GM04503 (cell line): ENCODE results near the gene PTAFR.

Experiments used
- DNase-seq: peaks from one replicate; pipeline ENCODE4 v3.0.0-alpha.2; 2012; ENCODE audit warnings: low read depth

The PTAFR gene

DNA sequence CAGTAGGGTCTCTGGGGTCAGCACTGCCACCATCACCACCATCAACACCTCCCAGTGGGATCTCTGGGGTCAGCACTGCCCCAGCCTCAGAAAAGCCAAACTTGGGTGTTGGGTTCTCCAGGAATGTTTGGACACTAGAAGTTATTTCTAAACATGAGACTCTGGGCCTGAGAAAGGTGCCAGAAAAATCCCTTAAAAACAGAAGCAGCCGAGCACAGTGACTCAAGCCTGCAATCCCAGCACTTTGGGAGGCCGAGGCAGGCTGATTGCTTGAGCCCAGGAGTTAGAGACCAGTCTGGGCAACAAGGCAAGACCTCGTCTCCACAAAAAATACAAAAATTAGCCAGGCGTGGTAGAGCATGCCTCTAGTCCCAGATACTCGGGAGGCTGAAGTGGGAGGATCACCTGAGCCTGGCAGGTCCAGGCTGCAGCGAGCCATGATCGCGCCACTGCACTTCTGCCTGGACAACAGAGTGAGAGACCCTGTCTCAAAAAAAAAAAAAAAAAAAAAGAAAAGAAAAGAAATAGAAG lies 470 bp downstream of the PTAFR start:
- DNase-seq = no peak

DNA sequence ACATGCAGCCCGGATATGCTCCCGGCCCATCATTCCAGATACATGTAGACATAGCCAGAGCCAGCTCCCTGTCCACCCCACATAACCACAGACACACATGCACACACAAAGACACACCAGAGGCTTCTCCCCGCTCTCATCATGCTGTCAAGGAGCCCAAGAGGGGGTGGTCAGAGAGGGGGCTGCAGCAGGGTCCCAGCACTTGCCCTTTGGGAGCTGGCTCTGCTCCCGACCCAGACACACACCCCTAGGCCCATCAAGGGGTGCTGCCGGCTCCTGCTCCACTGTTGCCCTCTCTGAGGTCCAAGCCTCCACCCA lies 2.6 kb downstream of the PTAFR start:
- DNase-seq = no peak

DNA sequence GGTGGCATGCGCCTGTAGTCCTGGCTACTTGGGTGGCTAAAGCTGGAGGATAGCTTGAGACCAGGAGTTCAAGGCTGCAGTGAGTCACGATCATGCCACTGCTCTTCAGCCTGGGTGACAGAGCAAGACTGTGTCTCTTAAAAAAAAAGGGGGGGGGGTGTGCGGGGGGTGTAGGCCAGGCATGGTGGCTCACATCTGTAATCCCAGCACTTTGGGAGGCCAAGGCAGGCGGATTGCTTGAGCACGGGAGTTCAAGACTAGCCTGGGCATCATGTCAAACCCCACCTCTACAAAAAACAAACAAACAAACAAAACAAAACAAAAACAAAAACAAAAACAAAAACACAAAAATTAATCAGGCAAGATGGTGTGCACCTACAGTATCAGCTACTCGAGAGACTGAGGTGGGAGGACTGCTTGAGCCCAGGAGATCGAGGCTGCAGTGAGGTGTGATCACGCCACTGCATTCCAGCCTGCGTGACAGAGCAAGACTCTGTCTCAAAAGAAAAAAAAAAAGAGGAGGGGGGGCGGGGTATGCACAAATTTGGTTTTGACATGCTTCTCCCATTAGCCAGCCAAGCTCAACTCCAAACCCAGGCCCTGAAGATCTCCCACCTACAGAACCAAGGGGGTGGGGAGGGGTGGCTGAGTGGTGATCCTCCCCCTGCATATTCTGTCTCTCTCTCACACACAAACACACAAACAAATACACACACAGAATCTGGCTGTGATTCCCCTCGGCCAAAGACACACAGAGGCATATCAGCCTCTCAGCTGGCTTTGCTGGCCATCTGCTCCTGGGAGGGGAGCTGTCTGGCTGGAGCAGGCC lies 3.1 kb downstream of the PTAFR start:
- DNase-seq = peak; percentile 23

DNA sequence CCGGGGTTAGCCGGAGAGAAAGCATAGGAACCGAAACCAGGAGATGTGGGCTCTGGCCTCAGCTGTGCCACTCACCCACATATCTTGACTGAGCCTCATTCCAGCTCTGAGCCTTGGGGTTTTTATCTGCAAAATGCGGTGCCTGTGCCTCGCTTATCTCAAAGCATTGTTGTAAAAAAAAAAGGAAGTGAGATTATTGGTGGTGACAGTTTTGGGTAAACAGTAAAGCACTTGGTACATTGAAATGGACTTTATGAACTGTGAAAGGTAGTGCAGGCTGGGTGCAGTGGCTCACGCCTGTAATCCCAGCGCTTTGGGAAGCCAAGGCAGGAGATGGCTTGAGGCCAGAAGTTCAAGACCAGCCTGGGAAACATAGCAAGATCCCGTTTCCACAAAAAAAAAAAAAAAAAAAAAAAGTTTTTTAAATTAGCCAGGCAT lies 3.8 kb downstream of the PTAFR start:
- DNase-seq = no peak

DNA sequence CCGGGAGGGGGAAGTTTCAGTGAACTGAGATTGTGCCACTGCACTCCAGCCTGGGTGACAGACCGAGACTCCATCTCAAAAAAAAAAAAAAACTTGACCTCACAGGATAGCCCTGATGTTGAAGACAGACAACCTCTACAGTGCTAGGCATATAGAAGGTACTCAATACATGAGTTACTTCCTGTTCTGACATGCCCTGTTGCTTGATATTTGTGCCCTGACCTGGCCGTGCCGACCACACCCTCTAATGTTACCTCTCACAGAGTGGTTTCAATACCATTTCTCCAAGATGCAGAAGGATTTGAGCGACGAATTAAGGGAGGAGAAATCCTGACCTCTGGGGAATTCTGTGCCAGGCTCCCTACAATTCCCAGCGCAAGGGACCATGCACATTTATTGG lies 5.2 kb downstream of the PTAFR start:
- no peak for DNase-seq

DNA sequence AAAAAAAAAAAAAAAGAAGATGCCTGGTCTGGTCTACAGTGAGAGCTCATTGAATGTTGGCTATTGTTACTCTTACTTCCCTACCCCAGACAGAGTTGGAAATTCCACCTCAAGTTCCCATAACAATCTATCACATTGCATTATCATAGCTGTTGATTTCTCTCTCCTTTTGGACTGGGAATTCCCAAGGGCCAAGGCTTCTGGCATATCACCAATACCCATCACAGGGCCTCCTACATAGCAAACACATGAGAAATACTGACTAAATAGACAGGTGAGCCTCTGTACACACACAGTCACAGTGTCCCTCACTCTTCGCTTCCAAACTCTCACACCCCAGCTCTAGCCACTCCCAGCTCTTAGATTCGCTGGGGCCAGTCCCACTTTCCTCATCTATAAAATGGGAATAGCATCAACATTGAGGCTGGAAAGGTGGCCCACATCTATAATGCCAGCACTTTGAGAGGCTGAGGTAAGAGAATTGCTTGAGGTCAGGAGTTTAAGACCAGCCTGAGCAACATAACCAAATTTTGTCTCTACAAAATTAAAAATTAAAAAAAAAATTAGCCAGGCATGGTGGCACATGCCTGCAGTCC lies 6.4 kb downstream of the PTAFR start:
- no peak for DNase-seq

DNA sequence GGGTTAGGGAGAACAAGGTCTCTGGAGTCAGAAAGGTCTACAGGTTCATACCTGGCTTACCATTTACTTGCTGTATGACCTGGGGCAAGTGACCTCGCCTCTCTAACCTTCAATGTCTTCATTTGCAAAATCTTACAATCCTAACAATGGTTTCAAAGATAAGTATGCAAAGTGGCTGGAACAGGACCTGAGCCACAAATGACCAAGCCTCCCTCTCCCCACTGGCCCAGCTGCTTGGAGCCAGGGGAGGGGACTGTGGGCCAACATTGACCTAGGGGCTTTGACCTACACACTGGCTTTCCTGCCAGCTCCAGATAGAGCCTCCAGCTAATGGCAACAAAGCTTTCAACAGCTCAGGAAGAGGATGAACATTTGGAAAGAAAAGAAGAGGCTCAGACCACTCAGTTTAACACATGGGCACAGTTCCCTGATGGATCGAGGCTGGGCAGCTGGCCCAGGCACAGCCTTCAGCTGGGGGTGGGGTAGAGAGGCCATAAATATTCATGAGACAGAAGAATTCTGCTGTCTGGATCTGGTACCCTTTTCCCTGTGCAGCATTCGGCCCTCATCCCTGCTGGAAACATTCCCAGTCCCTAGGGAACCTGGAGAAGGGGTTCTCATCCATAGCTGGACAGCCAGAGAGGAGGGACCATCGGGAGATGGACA lies 12.9 kb downstream of the PTAFR start:
- DNase-seq = no peak

DNA sequence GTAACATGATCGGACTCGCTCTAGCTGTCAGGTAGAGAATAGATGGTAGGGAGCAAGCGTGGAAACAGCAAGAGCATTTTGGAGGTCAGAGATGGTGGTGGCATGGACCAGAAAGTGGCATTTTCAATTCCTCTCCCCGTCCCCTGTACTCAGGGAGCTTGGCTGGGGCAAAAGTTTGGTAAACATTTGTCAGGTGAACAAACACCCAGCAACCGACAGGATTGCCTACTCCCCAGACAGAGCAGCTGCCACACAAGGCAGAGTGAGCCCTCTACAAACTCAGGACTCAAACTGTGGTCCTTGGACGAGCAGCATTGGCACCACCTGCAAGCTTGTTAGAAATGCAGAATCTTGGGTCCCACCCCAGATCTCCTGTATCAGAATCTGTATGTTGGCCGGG lies 14.3 kb downstream of the PTAFR start:
- DNase-seq = no peak

DNA sequence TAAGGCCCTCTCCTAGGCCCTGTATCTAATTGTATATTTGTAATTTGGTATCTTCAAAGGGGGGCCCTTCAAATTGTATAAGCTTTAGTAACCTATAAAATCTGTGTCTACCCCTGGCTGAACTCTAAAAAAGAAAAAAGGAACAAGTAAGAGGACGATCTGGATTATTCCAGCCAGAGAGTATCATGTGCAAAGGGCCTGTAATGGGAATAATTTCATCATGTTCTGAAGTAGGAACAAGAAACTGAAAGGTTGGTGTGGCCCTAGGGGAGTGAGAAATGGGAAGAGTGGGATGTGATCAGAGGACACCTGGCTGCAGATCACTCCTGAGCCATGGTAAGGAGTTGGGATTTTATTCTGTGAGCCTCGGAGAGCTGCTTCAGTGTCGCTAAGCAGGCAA lies 14.7 kb downstream of the PTAFR start:
- DNase-seq = no peak

DNA sequence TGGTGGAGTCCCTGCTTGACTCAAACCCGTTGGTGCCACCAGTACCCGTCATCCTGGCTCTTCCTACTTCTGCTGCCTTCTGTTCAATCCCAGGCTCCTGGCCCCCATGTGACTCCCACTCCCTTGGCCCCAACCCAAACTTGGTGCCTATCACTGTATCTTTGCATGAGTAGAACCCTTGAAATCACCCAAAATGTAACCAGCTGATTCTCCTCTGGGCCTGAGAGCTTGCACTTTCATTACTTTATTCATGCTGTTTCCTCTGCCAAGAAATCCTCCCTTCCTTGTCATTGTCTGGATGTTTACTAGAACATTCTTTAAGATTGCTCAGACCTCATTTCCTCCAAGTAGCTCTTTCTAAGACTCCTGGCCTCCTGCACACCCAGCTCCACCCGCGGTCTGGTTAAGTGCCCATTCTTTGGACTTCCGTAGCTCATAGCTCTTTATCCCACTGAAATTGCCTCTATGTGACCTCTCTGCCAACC lies 15.7 kb downstream of the PTAFR start:
- DNase-seq = peak; percentile 71

DNA sequence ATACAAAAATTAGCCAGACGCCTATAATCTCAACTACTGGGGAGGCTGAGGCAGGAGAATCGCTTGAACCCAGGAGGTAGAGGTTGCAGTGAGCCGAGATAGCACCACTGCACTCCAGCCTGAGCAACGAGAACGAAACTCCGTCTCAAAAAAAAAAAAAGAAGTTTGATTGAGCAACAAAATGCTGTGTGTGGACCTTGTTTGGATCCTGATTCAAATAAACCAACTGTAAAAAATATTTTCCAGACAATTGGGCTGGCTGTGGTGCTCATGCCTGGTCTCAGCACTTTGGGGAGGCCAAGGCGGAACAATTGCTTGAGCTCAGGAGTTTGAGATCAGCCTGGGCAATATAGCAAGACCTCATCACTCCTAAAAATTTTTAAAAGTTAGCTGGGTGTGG lies 16.8 kb downstream of the PTAFR start:
- DNase-seq = no peak

DNA sequence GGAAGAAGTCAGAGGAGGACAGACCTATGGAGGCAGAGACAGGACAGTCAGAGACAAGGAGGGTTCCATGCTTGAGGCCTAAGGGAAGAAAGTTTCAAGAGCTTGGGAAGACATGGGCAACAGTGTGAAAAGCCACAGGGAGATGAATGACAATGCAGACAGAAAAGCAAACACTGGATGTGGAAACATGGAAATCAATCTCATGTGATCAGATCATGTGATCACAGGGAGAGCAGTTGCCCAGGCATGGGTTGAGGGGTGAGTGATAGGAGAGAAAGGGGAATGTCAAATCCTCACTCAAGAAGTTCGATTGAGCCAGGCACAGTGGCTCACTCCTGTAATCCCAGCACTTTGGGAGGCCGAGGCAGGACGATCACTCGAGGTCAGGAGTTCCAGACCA lies 17.2 kb downstream of the PTAFR start:
- no peak for DNase-seq

DNA sequence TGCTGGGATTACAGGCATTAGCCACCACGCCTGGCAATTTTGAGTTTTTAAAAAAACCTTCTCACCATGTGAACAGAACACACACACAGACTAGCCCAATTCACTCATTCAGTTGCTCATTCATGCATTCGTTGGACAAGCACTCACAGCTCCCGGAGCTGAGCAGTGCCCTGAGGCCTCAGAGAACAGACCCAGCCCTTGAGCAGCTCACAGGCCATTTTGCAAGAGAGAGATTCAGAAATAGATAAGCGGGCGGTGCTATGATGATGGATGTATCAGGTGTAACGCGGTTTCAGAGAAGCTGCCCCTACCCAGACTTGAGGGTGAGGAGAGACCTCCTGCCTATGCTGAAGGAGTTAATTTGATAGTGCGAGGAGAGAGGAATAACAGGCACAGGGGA lies 18.6 kb downstream of the PTAFR start:
- no peak for DNase-seq

DNA sequence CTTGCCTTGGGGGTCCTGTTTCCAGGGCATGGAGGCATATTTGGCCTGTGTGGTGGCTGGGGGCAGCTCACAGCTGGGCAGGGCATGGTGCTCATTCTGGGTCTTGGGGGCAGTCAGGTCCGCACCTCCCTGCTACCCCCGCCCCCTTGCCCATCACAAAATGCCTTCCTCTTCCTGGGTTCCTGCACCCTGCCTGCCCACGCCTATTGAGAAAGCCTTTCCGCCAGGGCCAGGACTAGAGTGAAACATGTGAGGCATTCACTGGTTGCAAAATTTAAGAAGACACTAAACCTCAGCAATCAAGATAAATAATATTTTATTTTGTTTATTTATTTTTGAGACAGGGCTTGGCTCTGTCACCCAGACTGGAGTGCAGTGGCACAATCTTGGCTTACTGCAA lies 19.7 kb downstream of the PTAFR start:
- DNase-seq = no peak

DNA sequence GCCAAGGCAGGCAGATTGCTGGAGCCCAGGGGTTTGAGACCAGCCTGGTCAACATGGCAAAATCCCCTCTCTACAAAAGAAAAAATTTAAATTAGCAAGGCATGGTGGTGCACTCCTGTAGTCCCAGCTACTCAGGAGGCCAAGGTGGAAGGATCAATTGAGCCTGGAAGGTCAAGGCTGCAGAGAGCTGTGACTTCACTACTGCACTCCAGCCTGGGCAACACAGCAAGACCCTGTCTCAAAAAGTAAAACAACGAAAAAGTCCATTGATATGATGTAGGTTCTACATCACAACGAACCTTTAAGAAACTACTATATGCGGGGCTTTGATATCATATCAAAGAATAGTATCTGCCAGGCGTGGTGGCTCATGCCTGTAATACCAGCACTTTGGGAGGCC lies 20.9 kb downstream of the PTAFR start:
- DNase-seq = no peak

DNA sequence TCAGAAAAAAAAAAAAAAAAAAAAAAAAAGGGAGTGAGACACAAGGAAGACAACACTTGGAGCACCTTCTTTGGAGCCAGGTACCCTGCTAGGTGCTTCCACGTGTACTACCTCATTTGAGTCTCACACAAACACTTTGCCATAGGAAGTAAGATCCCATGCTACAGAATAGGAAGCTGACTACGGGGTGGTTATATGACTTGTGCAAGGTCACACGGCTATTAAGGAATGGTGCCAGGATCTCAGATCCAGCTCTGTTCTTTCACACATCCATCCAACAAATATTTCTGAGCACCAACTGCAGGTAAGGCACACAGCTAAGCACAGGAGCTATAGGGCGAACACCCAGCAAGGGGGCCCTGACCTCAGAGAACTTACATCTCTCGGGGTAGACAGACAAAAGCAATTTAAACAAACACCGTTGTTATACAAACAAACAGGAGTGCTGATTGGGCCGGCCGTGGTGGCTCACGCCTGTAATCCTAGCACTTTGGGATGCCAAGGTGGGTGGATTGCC lies 22.4 kb downstream of the PTAFR start:
- DNase-seq = no peak

DNA sequence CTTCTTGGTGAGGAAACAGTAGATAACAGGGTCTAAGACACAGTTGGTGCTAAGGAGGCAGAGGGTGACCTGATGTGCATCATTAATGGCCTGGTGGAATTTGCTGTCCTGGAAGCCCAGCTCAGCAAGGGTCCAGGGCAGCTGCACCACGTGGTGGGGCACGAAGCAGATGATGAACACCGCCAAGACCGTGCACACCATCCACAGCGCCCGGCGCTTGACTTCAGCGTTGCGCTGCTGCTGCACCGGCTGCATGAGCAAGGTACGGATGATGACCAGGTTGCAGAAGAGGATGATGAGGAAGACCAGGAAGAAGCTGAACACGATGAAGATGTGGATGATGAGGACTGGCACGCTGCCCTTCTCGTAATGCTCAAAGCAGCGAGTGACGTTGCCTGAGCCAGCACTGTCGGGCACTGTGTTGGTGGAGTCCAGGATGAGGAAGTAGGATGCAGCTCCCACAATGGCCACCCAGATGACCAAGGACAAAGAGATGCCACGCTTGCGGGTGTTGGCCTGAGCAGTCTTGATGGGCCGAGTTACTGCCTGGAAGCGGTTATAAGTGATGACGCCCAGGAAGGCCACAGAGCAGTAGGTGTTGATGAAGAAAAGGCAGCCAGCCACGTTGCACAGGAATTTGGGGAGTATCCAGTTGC lies 26.2 kb downstream of the PTAFR start:
- no peak for DNase-seq

DNA sequence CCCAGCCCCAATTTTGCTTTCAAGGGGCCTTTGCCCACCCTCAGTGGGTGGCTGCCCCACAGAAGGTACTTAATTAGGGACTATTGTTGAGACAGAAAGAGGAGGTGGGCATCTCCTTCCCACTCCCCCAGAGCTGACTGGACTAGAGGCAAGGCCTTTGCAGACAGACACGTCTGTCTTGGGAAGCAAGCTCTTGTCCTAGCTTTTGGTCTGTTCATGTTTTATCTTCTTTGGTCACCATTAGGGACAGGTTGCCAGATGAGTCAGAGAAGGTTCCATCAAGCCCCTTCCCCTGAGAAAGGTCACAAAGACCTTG lies 27.7 kb downstream of the PTAFR start:
- DNase-seq = no peak

DNA sequence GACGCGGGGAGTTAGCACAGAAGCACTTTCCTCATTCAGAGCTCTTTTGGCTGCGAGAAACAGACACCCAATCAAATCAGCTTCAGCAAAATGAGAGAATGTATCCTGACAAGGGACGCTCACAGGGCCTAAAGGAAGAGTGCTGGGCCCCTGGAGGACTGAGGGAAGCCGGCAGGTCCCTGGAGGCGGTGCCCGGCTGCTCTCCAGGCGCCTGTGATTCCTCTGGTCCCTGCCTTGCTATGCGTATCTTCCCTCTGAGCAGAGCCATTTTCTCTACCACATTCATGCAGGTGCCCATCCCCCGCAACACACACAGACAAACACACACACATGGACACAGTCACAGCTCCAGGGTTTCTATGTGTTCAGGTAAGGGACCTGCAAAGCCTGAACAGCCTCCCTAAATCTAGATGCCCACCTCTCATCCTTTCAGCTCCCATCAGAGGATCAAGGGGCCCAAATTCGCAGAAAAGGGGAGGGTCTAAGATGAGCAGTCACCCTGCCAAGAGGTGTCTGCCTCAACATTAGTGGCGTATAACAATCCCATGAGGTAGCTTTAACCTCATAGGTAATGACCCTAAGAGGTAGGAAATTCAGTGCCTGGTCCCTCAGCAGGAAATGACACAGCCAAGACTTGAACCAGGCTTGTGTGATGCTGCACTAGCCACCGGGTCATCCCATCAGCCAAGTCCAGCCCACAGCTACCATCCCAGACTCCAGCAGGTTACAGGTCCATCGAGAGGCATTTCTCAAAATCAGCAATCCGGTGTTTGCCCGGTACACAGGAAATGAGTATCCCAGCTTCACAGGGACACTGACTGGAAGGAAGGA lies 29.0 kb downstream of the PTAFR start:
- DNase-seq = no peak

DNA sequence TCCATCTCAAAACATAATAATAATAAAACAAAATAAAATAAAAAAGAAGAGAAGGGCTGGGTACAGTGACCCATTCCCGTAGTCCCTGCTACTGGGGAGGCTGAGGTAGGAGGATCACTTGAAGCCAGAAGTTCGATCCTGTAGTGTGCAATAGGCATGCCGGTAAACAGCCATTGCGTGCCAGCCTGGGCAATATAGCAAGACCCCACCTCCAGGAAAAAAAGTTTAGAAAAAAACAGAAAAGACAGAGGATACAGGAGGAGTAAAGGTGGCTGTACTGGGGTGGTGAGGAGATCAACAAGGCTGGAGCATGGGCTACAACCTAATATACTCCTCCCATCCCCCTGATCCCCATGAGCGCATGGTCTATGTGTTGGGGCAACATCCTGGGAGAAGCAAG lies 30.8 kb downstream of the PTAFR start:
- DNase-seq = no peak
